HCT116 (cell line): Measurements from ENCODE around the gene ZBTB7B. TPM values are rescaled to one million over a fixed set of nuclear protein-coding genes. Genes with fewer than 3 reads are reported as not detected.

ENCODE experiments used
- ATAC-seq: fragments of 200-7000 bp; cut with Tn5 transposase; 2 replicates; pipeline ENCODE4 v1.9.1; 2020; ENCODE audit warnings: mild to moderate bottlenecking, moderate library complexity
- BruUV-seq: library from RNA; stranded (reverse); fragments of 400-500 nt; replicated peaks from 2 replicates; lab custom pipeline; 2021; lab: Mats Ljungman, UMichigan
- CTCF ChIA-PET: fragments of 300-600 bp; sonication (Branson Sonifier 250); formaldehyde crosslinking; loops from one replicate; lab custom pipeline; 2021; ENCODE audit warnings: antibody characterized with exemption; lab: Charles Lee
- POLR2A ChIA-PET: fragments of 300-600, 350-600 bp; sonication (Branson Sonifier 250); formaldehyde crosslinking; loops from one replicate; lab custom pipeline; 2021; ENCODE audit warnings: antibody characterized with exemption; lab: Charles Lee
- RAD21 ChIA-PET, 2 experiments: fragments of 300-600 bp; sonication (Branson Sonifier 250); formaldehyde crosslinking; loops; one replicate each; lab custom pipeline; 2023; ENCODE audit warnings: low total read pairs in 2 of 2; ENCODE audit not compliant: uncharacterized antibody in 2 of 2, unreplicated experiment in 2 of 2, low non-redundant PET in 1 of 2; lab: Charles Lee
- DNase-seq: peaks from one replicate; pipeline ENCODE4 v3.0.0-alpha.2; 2010; ENCODE audit warnings: low read depth, low spot score
- H2AFZ ChIP-seq: fragments of 200-600 bp; shearing (Covaris generic), sonication (generic); 2 replicates; pipeline ENCODE4 v1.6.1; 2017; ENCODE audit warnings: low read depth, mixed run types, mixed read lengths, antibody characterized with exemption, low read length; ENCODE audit not compliant: poor library complexity, severe bottlenecking
- H3K27ac ChIP-seq: 2 replicates; pipeline ENCODE4 v1.5.1; 2012; ENCODE audit warnings: low read depth, low read length
- H3K27me3 ChIP-seq: fragments of 200-600 bp; sonication (generic); 2 replicates; pipeline ENCODE4 v1.6.1; 2016; ENCODE audit warnings: mixed run types, low read length, mixed read lengths; ENCODE audit not compliant: insufficient read depth
- H3K36me3 ChIP-seq, 2 experiments: fragments of 200-500 bp in 1 of 2; fragments of 200-600 bp in 1 of 2; sonication (Bioruptor generic) in 1 of 2; sonication (generic) in 1 of 2; 2 replicates each; pipeline versions ENCODE4 v1.5.1 to v1.6.1; 2014 to 2016; ENCODE audit warnings: low read length in 2 of 2, inconsistent platforms in 1 of 2, mixed read lengths in 1 of 2, mixed run types in 1 of 2; ENCODE audit not compliant: insufficient read depth in 2 of 2, control insufficient read depth in 1 of 2
- H3K4me1 ChIP-seq, 2 experiments: fragments of 200-600 bp in 1 of 2; sonication (generic) in 1 of 2; 2 replicates each; pipeline versions ENCODE4 v1.5.1 to v1.6.1; 2012 to 2017; ENCODE audit warnings: low read length in 2 of 2, inconsistent platforms in 1 of 2, mild to moderate bottlenecking in 1 of 2, mixed read lengths in 1 of 2, mixed run types in 1 of 2, moderate library complexity in 1 of 2; ENCODE audit not compliant: insufficient read depth in 2 of 2, control insufficient read depth in 1 of 2
- H3K4me2 ChIP-seq: fragments of 200-600 bp; sonication (generic); 2 replicates; pipeline ENCODE4 v1.6.1; 2017; ENCODE audit warnings: mixed run types, low read length, mixed read lengths
- H3K4me3 ChIP-seq, 2 experiments: fragments of 200-600 bp in 1 of 2; sonication (generic) in 1 of 2; replicated peaks in 1 of 2; 2 replicates each; pipeline ENCODE4 v1.5.1; 2011 to 2016; ENCODE audit warnings: low read length in 2 of 2, control low read depth in 1 of 2, low read depth in 1 of 2, mild to moderate bottlenecking in 1 of 2, mixed read lengths in 1 of 2, mixed run types in 1 of 2
- H3K79me2 ChIP-seq: fragments of 200-600 bp; sonication (generic); 2 replicates; pipeline ENCODE4 v1.6.1; 2017; ENCODE audit warnings: mild to moderate bottlenecking, mixed run types, low read length, moderate library complexity, mixed read lengths; ENCODE audit not compliant: insufficient read depth
- H3K9ac ChIP-seq: fragments of 200-600 bp; sonication (generic); 2 replicates; pipeline ENCODE4 v1.6.1; 2016; ENCODE audit warnings: low read length, mixed read lengths
- H3K9me2 ChIP-seq: fragments of 200-600 bp; sonication (generic), shearing (Covaris generic); 2 replicates; pipeline ENCODE4 v1.6.1; 2017; ENCODE audit warnings: mixed run types, mild to moderate bottlenecking, moderate library complexity; ENCODE audit not compliant: insufficient read depth
- H3K9me3 ChIP-seq, 2 experiments: fragments of 200-500 bp in 1 of 2; fragments of 200-600 bp in 1 of 2; sonication (Bioruptor generic) in 1 of 2; sonication (generic) in 1 of 2; 2 replicates each; pipeline ENCODE4 v1.6.1; 2014 to 2017; ENCODE audit warnings: low read length in 2 of 2, mixed read lengths in 2 of 2, inconsistent platforms in 1 of 2, low read depth in 1 of 2, mild to moderate bottlenecking in 1 of 2, mixed run types in 1 of 2, moderate library complexity in 1 of 2; ENCODE audit not compliant: control insufficient read depth in 1 of 2, insufficient read depth in 1 of 2
- H4K20me1 ChIP-seq: fragments of 200-600 bp; sonication (generic), shearing (Covaris generic); 2 replicates; pipeline ENCODE4 v1.6.1; 2017; ENCODE audit warnings: mixed run types, mild to moderate bottlenecking, moderate library complexity; ENCODE audit not compliant: insufficient read depth
- ATF3 ChIP-seq: IDR thresholded peaks from 2 replicates; pipeline ENCODE4 v1.6.1; 2012
- CBX3 ChIP-seq: IDR thresholded peaks from 2 replicates; pipeline ENCODE4 v1.6.1; 2012; ENCODE audit warnings: low read depth
- CTCF ChIP-seq, 3 experiments: fragments of 200-600 bp in 1 of 3; sonication (generic) in 1 of 3; IDR thresholded peaks in 2 of 3; conservative IDR thresholded peaks in 1 of 3; 2 replicates each; pipeline ENCODE4 v1.5.1; 2012 to 2017; ENCODE audit warnings: low read depth in 2 of 3, low read length in 2 of 3, antibody characterized with exemption in 1 of 3, borderline replicate concordance in 1 of 3, control low read depth in 1 of 3, mild to moderate bottlenecking in 1 of 3, mixed read lengths in 1 of 3, mixed run types in 1 of 3, moderate library complexity in 1 of 3; ENCODE audit not compliant: insufficient read depth in 1 of 3
- ELF1 ChIP-seq: IDR thresholded peaks from 2 replicates; pipeline ENCODE4 v1.6.1; 2012; ENCODE audit warnings: low read depth, borderline replicate concordance
- EZH2 ChIP-seq: fragments of 200-600 bp; sonication (generic); IDR thresholded peaks from 2 replicates; pipeline ENCODE4 v1.6.1; 2017; ENCODE audit warnings: antibody characterized with exemption, mixed run types
- EZH2phosphoT487 ChIP-seq: fragments of 200-600 bp; IDR thresholded peaks from 2 replicates; pipeline ENCODE4 v1.6.1; 2018; ENCODE audit warnings: antibody characterized with exemption, borderline replicate concordance
- MAX ChIP-seq: IDR thresholded peaks from 2 replicates; pipeline ENCODE4 v1.6.1; 2012
- POLR2A ChIP-seq: IDR thresholded peaks from 2 replicates; pipeline ENCODE4 v1.7.0; 2011; ENCODE audit warnings: borderline replicate concordance; ENCODE audit not compliant: insufficient read depth, insufficient read length; ENCODE audit errors: extremely low read depth
- POLR2AphosphoS5 ChIP-seq: IDR thresholded peaks from 2 replicates; pipeline ENCODE4 v1.6.1; 2011; ENCODE audit warnings: mild to moderate bottlenecking, low read depth, low read length, moderate library complexity
- RAD21 ChIP-seq: IDR thresholded peaks from 2 replicates; pipeline ENCODE4 v1.6.1; 2012; ENCODE audit warnings: low read depth, mild to moderate bottlenecking
- SIN3A ChIP-seq: IDR thresholded peaks from 2 replicates; pipeline ENCODE4 v1.6.1; 2012; ENCODE audit warnings: low read depth
- SP1 ChIP-seq: IDR thresholded peaks from 2 replicates; pipeline ENCODE4 v1.6.1; 2012; ENCODE audit warnings: low read depth
- SRF ChIP-seq: IDR thresholded peaks from 2 replicates; pipeline ENCODE4 v1.6.1; 2012; ENCODE audit warnings: low read depth
- TCF7L2 ChIP-seq: IDR thresholded peaks from 2 replicates; pipeline ENCODE4 v1.7.0; 2011; ENCODE audit warnings: borderline replicate concordance, inconsistent platforms; ENCODE audit not compliant: insufficient read depth, insufficient read length; ENCODE audit errors: extremely low read depth
- ZFX ChIP-seq: fragments of 450-650 bp; IDR thresholded peaks from 2 replicates; pipeline ENCODE4 v1.6.1; 2017
- ZNF274 ChIP-seq: fragments of 200-500 bp; sonication (Bioruptor generic); IDR thresholded peaks from 2 replicates; pipeline ENCODE4 v1.6.1; 2014; ENCODE audit warnings: mild to moderate bottlenecking, low read depth, low read length, inconsistent platforms
- intact Hi-C: fragments of 100-400 bp; cut with micrococcal nuclease; formaldehyde crosslinking; loops from 2 replicates; pipeline ENCODE4 v1.10.0; 2022
- total RNA-seq: library from RNA; stranded (reverse); gene quantifications from one replicate; pipeline ENCODE4 v1.2.1, GENCODE V29; 2021; ENCODE audit not compliant: unreplicated experiment
- TF ChIP-seq, protein P1 (sequence below): IDR thresholded peaks from 2 replicates; pipeline ENCODE4 v1.6.1; 2011; ENCODE audit warnings: mild to moderate bottlenecking, low read length, moderate library complexity; ENCODE audit not compliant: insufficient replicate concordance; ENCODE audit errors: extremely low read depth

Gene ZBTB7B
- total RNA-seq, 1 experiment from 2014 or later = 57.0 TPM

DNA sequence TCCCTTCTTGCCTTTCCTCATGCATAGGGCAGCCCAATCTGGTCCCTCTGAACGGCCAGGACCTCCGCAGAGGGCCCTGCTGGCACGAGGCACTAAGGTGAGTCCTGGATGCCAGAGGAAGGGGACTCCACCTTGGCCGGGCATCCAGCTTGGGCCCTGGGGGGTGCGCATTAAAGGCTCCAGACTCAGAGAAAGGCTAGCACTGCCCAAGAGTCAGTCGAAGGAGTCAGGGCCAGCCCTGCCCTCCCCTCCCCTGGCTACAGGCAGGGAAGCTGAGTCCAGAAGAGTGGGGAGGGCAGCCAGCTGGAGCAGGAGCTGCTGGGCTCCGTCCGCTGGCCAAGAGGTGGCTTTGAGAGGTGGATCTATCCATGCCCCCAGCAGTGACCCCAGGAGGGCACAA, 58.1 kb downstream of the ZBTB7B start:
- CTCF ChIA-PET = interaction anchor here (1.0 to 2.1 kb wide), 8 partner anchors 8 to 123 kb away, joined by 3 to 21 read pairs (median 6); partner anchors contain the start of genes ADAM15 and PBXIP1
- peaks cover 21 to 35% of the 10 kb centered on the region in 2 experiments for H3K4me1 ChIP-seq
- intact Hi-C loops = loop anchor here (1.0 to 5.0 kb wide), 4 partner anchors 88 to 503 kb away; partner anchors contain the start of genes CKS1B, SHC1 and UBE2Q1

More for the DNA sequence above, 58.1 kb downstream of the ZBTB7B start:
- RAD21 ChIA-PET = no interaction called here
- POLR2A ChIA-PET = interaction anchor here (1.4 kb wide), 1 partner anchor 15 kb away, joined by 5 read pairs; no protein-coding TSS in a partner anchor
- Histone ChIP-seq H2AFZ (no peak overlapping the region), H3K4me2 (no peak overlapping the region), H3K27me3 (no peaks in the 10 kb centered on the region), H3K27ac (no peak overlapping the region; the same call in 1 of the 2 replicates), H3K9me2 (no peaks in the 10 kb centered on the region), H3K4me3 (no peak overlapping the region), H3K36me3 (peaks cover 17 to 32% of the 10 kb centered on the region in 2 experiments), H3K9ac (no peak overlapping the region), H3K9me3 (no peaks in the 10 kb centered on the region), H4K20me1 (no peaks in the 10 kb centered on the region), H3K79me2 (peaks cover 7% of the 10 kb centered on the region; the same call in 1 of the 2 replicates)
- TF ChIP-seq ATF3 = no peak
- no peak for TF ChIP-seq ZNF274
- no peak for TF ChIP-seq TCF7L2
- no peak for TF ChIP-seq EZH2
- no peak for TF ChIP-seq EZH2phosphoT487
- TF ChIP-seq ELF1 = no peak
- no peak for TF ChIP-seq SP1
- no peak for TF ChIP-seq CTCF (IDR thresholded peaks at IDR 0.05 in 2 of 3, conservative IDR thresholded peaks at IDR 0.05 in 1 of 3; ENCODE audit: borderline replicate concordance in 1 of 3, insufficient read depth in 1 of 3, low read depth in 2 of 3, low read length in 2 of 3)
- TF ChIP-seq RAD21 = no peak
- no peak for TF ChIP-seq POLR2AphosphoS5
- TF ChIP-seq, protein P1, sequence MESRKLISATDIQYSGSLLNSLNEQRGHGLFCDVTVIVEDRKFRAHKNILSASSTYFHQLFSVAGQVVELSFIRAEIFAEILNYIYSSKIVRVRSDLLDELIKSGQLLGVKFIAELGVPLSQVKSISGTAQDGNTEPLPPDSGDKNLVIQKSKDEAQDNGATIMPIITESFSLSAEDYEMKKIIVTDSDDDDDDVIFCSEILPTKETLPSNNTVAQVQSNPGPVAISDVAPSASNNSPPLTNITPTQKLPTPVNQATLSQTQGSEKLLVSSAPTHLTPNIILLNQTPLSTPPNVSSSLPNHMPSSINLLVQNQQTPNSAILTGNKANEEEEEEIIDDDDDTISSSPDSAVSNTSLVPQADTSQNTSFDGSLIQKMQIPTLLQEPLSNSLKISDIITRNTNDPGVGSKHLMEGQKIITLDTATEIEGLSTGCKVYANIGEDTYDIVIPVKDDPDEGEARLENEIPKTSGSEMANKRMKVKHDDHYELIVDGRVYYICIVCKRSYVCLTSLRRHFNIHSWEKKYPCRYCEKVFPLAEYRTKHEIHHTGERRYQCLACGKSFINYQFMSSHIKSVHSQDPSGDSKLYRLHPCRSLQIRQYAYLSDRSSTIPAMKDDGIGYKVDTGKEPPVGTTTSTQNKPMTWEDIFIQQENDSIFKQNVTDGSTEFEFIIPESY = no peak
- no peak for TF ChIP-seq POLR2A
- TF ChIP-seq ZFX = no peak
- TF ChIP-seq CBX3 = no peak
- no peak for TF ChIP-seq SRF
- TF ChIP-seq SIN3A = no peak
- no peak for TF ChIP-seq MAX
- no TSS peak for BruUV-seq
- ATAC-seq = no peak
- no peak for DNase-seq
